Activated T-cell treated with anti-CD3 and anti-CD28 coated beads for 24 hours (primary cell): ENCODE results near the gene DPYSL4.

Experiments
- DNase-seq: peaks from one replicate; pipeline ENCODE4 v3.0.0-alpha.2; 2020; ENCODE audit warnings: low read depth

The DPYSL4 gene

GRCh38 chr10:132186488-132187429 is at the start of gene DPYSL4:
TSS of gene DPYSL4 (plus strand) at chr10:132186948. CDS start at chr10:132187064, 116 bp downstream.
- DNase-seq, result peak; percentile 14

GRCh38 chr10:132137111-132138072 is 49.4 kb upstream of the DPYSL4 start:
- DNase-seq, result no peak

- no peak for DNase-seq
Measured at GRCh38 chr10:132138133-132138532, 48.6 kb upstream of the DPYSL4 start.

GRCh38 chr10:132138596-132138995 is 48.2 kb upstream of the DPYSL4 start:
- DNase-seq, result no peak

- no peak for DNase-seq
Measured at GRCh38 chr10:132139526-132139925, 47.2 kb upstream of the DPYSL4 start.

GRCh38 chr10:132140167-132140925 is 46.4 kb upstream of the DPYSL4 start:
- DNase-seq, result no peak

- no peak for DNase-seq
Measured at GRCh38 chr10:132141076-132141475, 45.7 kb upstream of the DPYSL4 start.

- DNase-seq, result no peak
Measured at GRCh38 chr10:132141526-132142395, 45.0 kb upstream of the DPYSL4 start.

GRCh38 chr10:132142396-132143161 is 44.2 kb upstream of the DPYSL4 start:
- DNase-seq, result peak; percentile 40

- DNase-seq, result no peak
Measured at GRCh38 chr10:132143162-132143561, 43.6 kb upstream of the DPYSL4 start.

GRCh38 chr10:132144086-132144485 is 42.7 kb upstream of the DPYSL4 start:
- DNase-seq, result no peak

GRCh38 chr10:132145002-132145401 is 41.7 kb upstream of the DPYSL4 start:
- DNase-seq, result no peak

GRCh38 chr10:132145521-132146185 is 41.1 kb upstream of the DPYSL4 start:
- DNase-seq, result no peak

- DNase-seq, result no peak
Measured at GRCh38 chr10:132146271-132146671, 40.5 kb upstream of the DPYSL4 start.

- no peak for DNase-seq
Measured at GRCh38 chr10:132146941-132147915, 39.5 kb upstream of the DPYSL4 start.

- no peak for DNase-seq
Measured at GRCh38 chr10:132148261-132149251, 38.2 kb upstream of the DPYSL4 start.

- no peak for DNase-seq
Measured at GRCh38 chr10:132149271-132149670, 37.5 kb upstream of the DPYSL4 start.
